PFSK-1 (cell line): ENCODE data around the gene SLC9A9.

Source experiments
- POLR2AphosphoS5 ChIP-seq: IDR thresholded peaks from 2 replicates; pipeline ENCODE4 v1.6.1; 2012; ENCODE audit warnings: low read depth, mild to moderate bottlenecking, control low read depth, low read length, moderate library complexity
- TAF1 ChIP-seq: IDR thresholded peaks from 2 replicates; pipeline ENCODE4 v1.6.1; 2012; ENCODE audit warnings: low read length, control low read depth, borderline replicate concordance; ENCODE audit not compliant: insufficient read depth

DNA sequence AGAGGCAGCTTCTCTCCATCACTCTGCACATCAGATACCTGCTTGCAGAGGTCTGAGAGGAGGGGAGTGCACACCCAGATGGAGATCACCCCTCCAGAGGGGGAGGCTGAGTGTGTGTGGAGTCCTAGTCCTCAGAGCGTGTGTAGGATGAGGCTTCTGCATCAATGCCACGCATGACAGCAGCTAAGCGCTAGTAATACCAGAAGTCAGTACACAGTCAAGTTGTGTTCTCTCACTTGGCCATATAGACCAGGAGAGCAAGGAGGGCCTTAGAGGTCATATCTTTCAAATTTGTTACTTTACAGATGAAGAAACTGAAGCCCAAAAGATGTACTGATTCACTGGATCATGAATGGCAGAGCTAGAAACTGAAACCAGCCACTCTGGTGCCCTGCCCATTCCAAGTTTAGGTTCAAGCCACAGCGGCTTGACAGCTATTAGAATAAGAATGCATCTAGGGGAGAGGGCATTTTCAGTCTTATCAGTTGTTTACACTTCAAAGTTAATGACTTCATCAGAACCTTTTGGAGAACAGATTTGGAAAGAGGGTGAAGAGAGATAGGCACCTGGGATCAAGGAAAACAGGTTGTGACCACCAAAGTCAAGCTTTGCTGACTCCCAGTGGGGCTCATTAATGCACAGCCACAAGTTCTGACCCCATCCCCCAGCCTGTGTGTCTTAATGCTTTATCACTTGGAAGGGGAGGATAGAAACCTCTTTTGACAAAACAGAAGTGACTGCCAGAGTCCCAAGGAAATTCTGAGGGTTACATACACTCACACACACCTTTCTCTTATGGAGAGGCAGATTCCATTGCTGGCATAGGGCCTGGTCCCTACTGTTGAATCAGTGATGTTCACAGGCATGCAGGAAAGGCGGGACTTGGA lies 418.4 kb downstream of the SLC9A9 start:
- TF ChIP-seq POLR2AphosphoS5: no peak
- TF ChIP-seq TAF1: no peak
